GM19397 (cell line): ENCODE data around the gene THAP5.

Experiments
- ATAC-seq: cut with Tn5 transposase; IDR thresholded peaks from one replicate; pipeline ENCODE4 v1.9.1; 2021; ENCODE audit warnings: mild to moderate bottlenecking, moderate library complexity; ENCODE audit not compliant: unreplicated experiment

Gene THAP5

GRCh38 chr7:108535744-108536143 is 33.8 kb downstream of the THAP5 start:
- no peak for ATAC-seq

GRCh38 chr7:108535257-108535656 is 34.2 kb downstream of the THAP5 start:
- no peak for ATAC-seq

GRCh38 chr7:108533712-108534111 is 35.8 kb downstream of the THAP5 start:
- ATAC-seq = no peak

GRCh38 chr7:108529341-108529740 is 40.2 kb downstream of the THAP5 start:
- no peak for ATAC-seq

GRCh38 chr7:108528183-108528712 is 41.3 kb downstream of the THAP5 start:
- no peak for ATAC-seq

GRCh38 chr7:108526768-108527017 is 42.8 kb downstream of the THAP5 start:
- no peak for ATAC-seq

- ATAC-seq = peak; percentile 94
These were observed 43.3 kb downstream of the THAP5 start, which contains the start of gene PNPLA8 for GRCh38 chr7:108525985-108526767. TSS of gene PNPLA8 (minus strand) at chr7:108526135. CDS start at chr7:108515491, 10,644 bp downstream.

- ATAC-seq = peak; percentile 41
These were observed 44.0 kb downstream of the THAP5 start for GRCh38 chr7:108525327-108525984.

GRCh38 chr7:108522780-108523179 is 46.7 kb downstream of the THAP5 start:
- ATAC-seq = no peak

- no peak for ATAC-seq
These were observed 51.6 kb downstream of the THAP5 start for GRCh38 chr7:108517951-108518350.

GRCh38 chr7:108515630-108516029 is 53.9 kb downstream of the THAP5 start:
- no peak for ATAC-seq

GRCh38 chr7:108515013-108515412 is 54.5 kb downstream of the THAP5 start:
- no peak for ATAC-seq
